ENCODE data around the gene TAGLN2. TPM values are rescaled to one million over a fixed set of nuclear protein-coding genes. Genes with fewer than 3 reads are reported as not detected.
A peak's percentile ranks its signal among the peaks of the same experiment; 100 is the strongest.

Gene TAGLN2
- total and polyA plus RNA-seq, 9 of the 15 experiments (the other 6 are each of a cell fraction or from before 2014, with no cell fraction given) = 192 to 683 (median 455) TPM

- TF ChIP-seq ZNF76 (CRISPR knock-in tag; IDR thresholded peaks at IDR 0.05; ENCODE audit: borderline replicate concordance) (0 out of 2 replicates have a peak, but pooled peaks have one; percentile 7), ATF7 (IDR thresholded peaks at IDR 0.05) (no peak), POU5F1 (IDR thresholded peaks at IDR 0.05; ENCODE audit: borderline replicate concordance, low read depth, low read length, partially characterized antibody) (no peak), ZNF583 (CRISPR knock-in tag; IDR thresholded peaks at IDR 0.05) (no peak), PHF21A (IDR thresholded peaks at IDR 0.05; ENCODE audit: borderline replicate concordance, low read depth) (no peak), PRMT5 (CRISPR knock-in tag; IDR thresholded peaks at IDR 0.05) (no peak), SP1 (CRISPR knock-in tag; IDR thresholded peaks at IDR 0.05) (peak; percentile 48; the same call in 1 of the 2 replicates), ZNF717 (CRISPR knock-in tag; IDR thresholded peaks at IDR 0.05) (no peak), XRCC5 (IDR thresholded peaks at IDR 0.05; ENCODE audit: low read depth, low read length) (0 out of 2 replicates have a peak, but pooled peaks have one; percentile 32), WHSC1 (IDR thresholded peaks at IDR 0.05; ENCODE audit: low read length) (no peak), GATAD2B (IDR thresholded peaks at IDR 0.05; ENCODE audit: borderline replicate concordance) (no peak), KDM1A (IDR thresholded peaks at IDR 0.05) (0 out of 4 replicates have a peak, but pooled peaks of 1 of the 2 experiments have one; percentile 18), HMG20A (CRISPR knock-in tag; conservative IDR thresholded peaks at IDR 0.05) (no peak), GTF2F1 (IDR thresholded peaks at IDR 0.05; ENCODE audit: low read depth, low read length) (0 out of 2 replicates have a peak, but pooled peaks have one; percentile 12), SNIP1 (IDR thresholded peaks at IDR 0.05; ENCODE audit: low read depth) (no peak), ZNF780A (CRISPR knock-in tag; IDR thresholded peaks at IDR 0.05) (no peak), PML (IDR thresholded peaks at IDR 0.05; ENCODE audit: low read length) (no peak), ZBTB43 (CRISPR knock-in tag; IDR thresholded peaks at IDR 0.05) (no peak), PTTG1 (tag; IDR thresholded peaks at IDR 0.05; ENCODE audit: low read depth) (no peak), NFE2L1 (tag; IDR thresholded peaks at IDR 0.05; ENCODE audit: borderline replicate concordance, low read depth) (no peak), PCBP1 (IDR thresholded peaks at IDR 0.05; ENCODE audit: low read depth, low read length, poor library complexity, severe bottlenecking) (no peak)
- TF ChIP-seq, protein P1, sequence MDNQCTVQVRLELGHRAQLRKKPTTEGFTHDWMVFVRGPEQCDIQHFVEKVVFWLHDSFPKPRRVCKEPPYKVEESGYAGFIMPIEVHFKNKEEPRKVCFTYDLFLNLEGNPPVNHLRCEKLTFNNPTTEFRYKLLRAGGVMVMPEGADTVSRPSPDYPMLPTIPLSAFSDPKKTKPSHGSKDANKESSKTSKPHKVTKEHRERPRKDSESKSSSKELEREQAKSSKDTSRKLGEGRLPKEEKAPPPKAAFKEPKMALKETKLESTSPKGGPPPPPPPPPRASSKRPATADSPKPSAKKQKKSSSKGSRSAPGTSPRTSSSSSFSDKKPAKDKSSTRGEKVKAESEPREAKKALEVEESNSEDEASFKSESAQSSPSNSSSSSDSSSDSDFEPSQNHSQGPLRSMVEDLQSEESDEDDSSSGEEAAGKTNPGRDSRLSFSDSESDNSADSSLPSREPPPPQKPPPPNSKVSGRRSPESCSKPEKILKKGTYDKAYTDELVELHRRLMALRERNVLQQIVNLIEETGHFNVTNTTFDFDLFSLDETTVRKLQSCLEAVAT (IDR thresholded peaks at IDR 0.05) = no peak
- TF ChIP-seq, protein P2, sequence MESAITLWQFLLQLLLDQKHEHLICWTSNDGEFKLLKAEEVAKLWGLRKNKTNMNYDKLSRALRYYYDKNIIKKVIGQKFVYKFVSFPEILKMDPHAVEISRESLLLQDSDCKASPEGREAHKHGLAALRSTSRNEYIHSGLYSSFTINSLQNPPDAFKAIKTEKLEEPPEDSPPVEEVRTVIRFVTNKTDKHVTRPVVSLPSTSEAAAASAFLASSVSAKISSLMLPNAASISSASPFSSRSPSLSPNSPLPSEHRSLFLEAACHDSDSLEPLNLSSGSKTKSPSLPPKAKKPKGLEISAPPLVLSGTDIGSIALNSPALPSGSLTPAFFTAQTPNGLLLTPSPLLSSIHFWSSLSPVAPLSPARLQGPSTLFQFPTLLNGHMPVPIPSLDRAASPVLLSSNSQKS (CRISPR knock-in tag; IDR thresholded peaks at IDR 0.05) = no peak
Observed at GRCh38 chr1:159929155-159930051, 4.1 kb upstream of the TAGLN2 start (continued).
